K562 (cell line): ENCODE results near the gene CCDC178.

Experiments
- NFXL1 ChIP-seq: fragments of 450-650 bp; formaldehyde crosslinking; IDR thresholded peaks from 2 replicates; pipeline ENCODE4 v1.4.0; 2021; ENCODE audit warnings: mild to moderate bottlenecking
- PRPF4 ChIP-seq: fragments of 200-400 bp; formaldehyde crosslinking; IDR thresholded peaks from one replicate; pipeline ENCODE4 v1.6.1; 2017; ENCODE audit warnings: low read length, low read depth, mild to moderate bottlenecking; ENCODE audit not compliant: insufficient read depth, poor library complexity, severe bottlenecking
- ZC3H8 ChIP-seq: fragments of 450-650 bp; IDR thresholded peaks from 2 replicates; pipeline ENCODE4 v1.6.1; 2017
- ZNF253 ChIP-seq: fragments of 250-450 bp; sonication (Bioruptor Pico); conservative IDR thresholded peaks from 2 replicates; pipeline ENCODE4 v1.6.1; 2021; ENCODE audit warnings: mild to moderate bottlenecking
- TF ChIP-seq, protein P1 (sequence below), 3 experiments: IDR thresholded peaks in 2 of 3; conservative IDR thresholded peaks in 1 of 3; 2 replicates each; pipeline ENCODE4 v1.5.1; 2011 to 2012; ENCODE audit warnings: low read length in 3 of 3, mild to moderate bottlenecking in 3 of 3, control low read depth in 2 of 3, improper control_type of control experiment in 1 of 3, inconsistent platforms in 1 of 3, low read depth in 1 of 3, mixed read lengths in 1 of 3, moderate library complexity in 1 of 3; ENCODE audit not compliant: insufficient read depth in 2 of 3
- TF ChIP-seq, protein P2 (sequence below): fragments of 450-650 bp; IDR thresholded peaks from 2 replicates; pipeline ENCODE4 v1.6.1; 2016
- TF ChIP-seq, protein P3 (sequence below): fragments of 450-650 bp; IDR thresholded peaks from 2 replicates; pipeline ENCODE4 v1.6.1; 2016; ENCODE audit warnings: low read depth

DNA sequence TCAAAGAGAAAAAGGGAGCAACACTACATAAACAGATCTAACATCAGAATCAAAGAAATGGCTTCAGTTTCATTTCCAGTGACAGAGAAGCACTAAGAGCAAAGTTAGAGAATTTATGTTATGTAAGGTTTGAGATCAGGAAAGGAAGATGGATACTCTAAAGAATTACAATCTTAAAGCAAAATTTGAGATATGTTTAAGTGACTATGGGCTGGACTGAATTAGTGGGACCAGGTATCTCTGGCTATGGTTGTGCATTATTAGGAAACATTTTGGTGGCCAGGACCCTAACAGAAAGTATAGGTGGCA, 208.2 kb downstream of the CCDC178 start:
- TF ChIP-seq, protein P1, sequence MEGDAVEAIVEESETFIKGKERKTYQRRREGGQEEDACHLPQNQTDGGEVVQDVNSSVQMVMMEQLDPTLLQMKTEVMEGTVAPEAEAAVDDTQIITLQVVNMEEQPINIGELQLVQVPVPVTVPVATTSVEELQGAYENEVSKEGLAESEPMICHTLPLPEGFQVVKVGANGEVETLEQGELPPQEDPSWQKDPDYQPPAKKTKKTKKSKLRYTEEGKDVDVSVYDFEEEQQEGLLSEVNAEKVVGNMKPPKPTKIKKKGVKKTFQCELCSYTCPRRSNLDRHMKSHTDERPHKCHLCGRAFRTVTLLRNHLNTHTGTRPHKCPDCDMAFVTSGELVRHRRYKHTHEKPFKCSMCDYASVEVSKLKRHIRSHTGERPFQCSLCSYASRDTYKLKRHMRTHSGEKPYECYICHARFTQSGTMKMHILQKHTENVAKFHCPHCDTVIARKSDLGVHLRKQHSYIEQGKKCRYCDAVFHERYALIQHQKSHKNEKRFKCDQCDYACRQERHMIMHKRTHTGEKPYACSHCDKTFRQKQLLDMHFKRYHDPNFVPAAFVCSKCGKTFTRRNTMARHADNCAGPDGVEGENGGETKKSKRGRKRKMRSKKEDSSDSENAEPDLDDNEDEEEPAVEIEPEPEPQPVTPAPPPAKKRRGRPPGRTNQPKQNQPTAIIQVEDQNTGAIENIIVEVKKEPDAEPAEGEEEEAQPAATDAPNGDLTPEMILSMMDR (IDR thresholded peaks at IDR 0.05 in 2 of 3, conservative IDR thresholded peaks at IDR 0.05 in 1 of 3; ENCODE audit: insufficient read depth in 2 of 3, low read depth in 1 of 3, low read length in 3 of 3) = no peak
- TF ChIP-seq, protein P2, sequence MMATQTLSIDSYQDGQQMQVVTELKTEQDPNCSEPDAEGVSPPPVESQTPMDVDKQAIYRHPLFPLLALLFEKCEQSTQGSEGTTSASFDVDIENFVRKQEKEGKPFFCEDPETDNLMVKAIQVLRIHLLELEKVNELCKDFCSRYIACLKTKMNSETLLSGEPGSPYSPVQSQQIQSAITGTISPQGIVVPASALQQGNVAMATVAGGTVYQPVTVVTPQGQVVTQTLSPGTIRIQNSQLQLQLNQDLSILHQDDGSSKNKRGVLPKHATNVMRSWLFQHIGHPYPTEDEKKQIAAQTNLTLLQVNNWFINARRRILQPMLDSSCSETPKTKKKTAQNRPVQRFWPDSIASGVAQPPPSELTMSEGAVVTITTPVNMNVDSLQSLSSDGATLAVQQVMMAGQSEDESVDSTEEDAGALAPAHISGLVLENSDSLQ = no peak
- TF ChIP-seq, protein P3, sequence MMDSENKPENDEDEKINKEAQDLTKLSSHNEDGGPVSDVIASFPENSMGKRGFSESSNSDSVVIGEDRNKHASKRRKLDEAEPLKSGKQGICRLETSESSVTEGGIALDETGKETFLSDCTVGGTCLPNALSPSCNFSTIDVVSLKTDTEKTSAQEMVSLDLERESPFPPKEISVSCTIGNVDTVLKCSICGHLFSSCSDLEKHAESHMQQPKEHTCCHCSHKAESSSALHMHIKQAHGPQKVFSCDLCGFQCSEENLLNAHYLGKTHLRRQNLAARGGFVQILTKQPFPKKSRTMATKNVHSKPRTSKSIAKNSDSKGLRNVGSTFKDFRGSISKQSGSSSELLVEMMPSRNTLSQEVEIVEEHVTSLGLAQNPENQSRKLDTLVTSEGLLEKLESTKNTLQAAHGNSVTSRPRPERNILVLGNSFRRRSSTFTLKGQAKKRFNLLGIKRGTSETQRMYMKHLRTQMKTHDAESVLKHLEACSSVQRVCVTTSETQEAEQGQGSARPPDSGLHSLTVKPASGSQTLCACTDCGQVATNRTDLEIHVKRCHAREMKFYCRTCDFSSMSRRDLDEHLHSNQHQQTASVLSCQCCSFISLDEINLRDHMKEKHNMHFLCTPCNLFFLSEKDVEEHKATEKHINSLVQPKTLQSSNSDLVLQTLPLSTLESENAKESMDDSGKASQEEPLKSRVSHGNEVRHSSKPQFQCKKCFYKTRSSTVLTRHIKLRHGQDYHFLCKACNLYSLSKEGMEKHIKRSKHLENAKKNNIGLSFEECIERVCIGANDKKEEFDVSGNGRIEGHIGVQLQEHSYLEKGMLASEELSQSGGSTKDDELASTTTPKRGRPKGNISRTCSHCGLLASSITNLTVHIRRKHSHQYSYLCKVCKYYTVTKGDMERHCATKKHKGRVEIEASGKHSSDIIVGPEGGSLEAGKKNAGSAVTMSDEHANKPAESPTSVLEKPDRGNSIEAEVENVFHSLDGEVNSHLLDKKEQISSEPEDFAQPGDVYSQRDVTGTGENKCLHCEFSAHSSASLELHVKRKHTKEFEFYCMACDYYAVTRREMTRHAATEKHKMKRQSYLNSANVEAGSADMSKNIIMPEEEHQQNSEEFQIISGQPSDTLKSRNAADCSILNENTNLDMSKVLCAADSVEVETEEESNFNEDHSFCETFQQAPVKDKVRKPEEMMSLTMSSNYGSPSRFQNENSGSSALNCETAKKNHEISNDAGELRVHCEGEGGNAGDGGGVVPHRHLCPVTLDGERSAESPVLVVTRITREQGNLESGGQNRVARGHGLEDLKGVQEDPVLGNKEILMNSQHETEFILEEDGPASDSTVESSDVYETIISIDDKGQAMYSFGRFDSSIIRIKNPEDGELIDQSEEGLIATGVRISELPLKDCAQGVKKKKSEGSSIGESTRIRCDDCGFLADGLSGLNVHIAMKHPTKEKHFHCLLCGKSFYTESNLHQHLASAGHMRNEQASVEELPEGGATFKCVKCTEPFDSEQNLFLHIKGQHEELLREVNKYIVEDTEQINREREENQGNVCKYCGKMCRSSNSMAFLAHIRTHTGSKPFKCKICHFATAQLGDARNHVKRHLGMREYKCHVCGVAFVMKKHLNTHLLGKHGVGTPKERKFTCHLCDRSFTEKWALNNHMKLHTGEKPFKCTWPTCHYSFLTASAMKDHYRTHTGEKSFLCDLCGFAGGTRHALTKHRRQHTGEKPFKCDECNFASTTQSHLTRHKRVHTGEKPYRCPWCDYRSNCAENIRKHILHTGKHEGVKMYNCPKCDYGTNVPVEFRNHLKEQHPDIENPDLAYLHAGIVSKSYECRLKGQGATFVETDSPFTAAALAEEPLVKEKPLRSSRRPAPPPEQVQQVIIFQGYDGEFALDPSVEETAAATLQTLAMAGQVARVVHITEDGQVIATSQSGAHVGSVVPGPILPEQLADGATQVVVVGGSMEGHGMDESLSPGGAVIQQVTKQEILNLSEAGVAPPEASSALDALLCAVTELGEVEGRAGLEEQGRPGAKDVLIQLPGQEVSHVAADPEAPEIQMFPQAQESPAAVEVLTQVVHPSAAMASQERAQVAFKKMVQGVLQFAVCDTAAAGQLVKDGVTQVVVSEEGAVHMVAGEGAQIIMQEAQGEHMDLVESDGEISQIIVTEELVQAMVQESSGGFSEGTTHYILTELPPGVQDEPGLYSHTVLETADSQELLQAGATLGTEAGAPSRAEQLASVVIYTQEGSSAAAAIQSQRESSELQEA = no peak
- no peak for TF ChIP-seq ZC3H8
- TF ChIP-seq PRPF4 = no peak
- TF ChIP-seq ZNF253 = no peak
- no peak for TF ChIP-seq NFXL1
